GM21529 (cell line): ENCODE data around the gene EREG.

Source experiments
- ATAC-seq: cut with Tn5 transposase; IDR thresholded peaks from one replicate; pipeline ENCODE4 v1.9.1; 2021; ENCODE audit not compliant: unreplicated experiment

Gene EREG

GRCh38 chr4:74364652-74365491, at the start of gene EREG:
EREG (plus strand) TSS chr4:74365145; CDS start chr4:74365309, 164 bp downstream.
- ATAC-seq, result no peak

- no peak for ATAC-seq
Observed at GRCh38 chr4:74315376-74315775, 49.6 kb upstream of the EREG start.

GRCh38 chr4:74316397-74316796, 48.5 kb upstream of the EREG start:
- ATAC-seq, result no peak

- no peak for ATAC-seq
Observed at GRCh38 chr4:74317616-74318246, 47.2 kb upstream of the EREG start.

GRCh38 chr4:74318276-74318675, 46.7 kb upstream of the EREG start:
- ATAC-seq, result no peak

GRCh38 chr4:74319470-74319869, 45.5 kb upstream of the EREG start:
- no peak for ATAC-seq

GRCh38 chr4:74320559-74321118, 44.3 kb upstream of the EREG start:
- peak; percentile 82 for ATAC-seq

- ATAC-seq, result no peak
Observed at GRCh38 chr4:74322301-74322700, 42.6 kb upstream of the EREG start.

- no peak for ATAC-seq
Observed at GRCh38 chr4:74323663-74324062, 41.3 kb upstream of the EREG start.

- ATAC-seq, result no peak
Observed at GRCh38 chr4:74324262-74324661, 40.7 kb upstream of the EREG start.

- ATAC-seq, result no peak
Observed at GRCh38 chr4:74325886-74326285, 39.1 kb upstream of the EREG start.

- ATAC-seq, result no peak
Observed at GRCh38 chr4:74327762-74328161, 37.2 kb upstream of the EREG start.

- no peak for ATAC-seq
Observed at GRCh38 chr4:74328501-74328900, 36.4 kb upstream of the EREG start.

GRCh38 chr4:74329307-74329706, 35.6 kb upstream of the EREG start:
- no peak for ATAC-seq

- ATAC-seq, result no peak
Observed at GRCh38 chr4:74330295-74330750, 34.6 kb upstream of the EREG start.

GRCh38 chr4:74331252-74331651, 33.7 kb upstream of the EREG start:
- ATAC-seq, result no peak

- no peak for ATAC-seq
Observed at GRCh38 chr4:74331944-74332343, 33.0 kb upstream of the EREG start.

- no peak for ATAC-seq
Observed at GRCh38 chr4:74334636-74335035, 30.3 kb upstream of the EREG start.

GRCh38 chr4:74335341-74336021, 29.5 kb upstream of the EREG start:
- ATAC-seq, result peak; percentile 72

GRCh38 chr4:74338792-74339333, 26.1 kb upstream of the EREG start:
- ATAC-seq, result no peak

GRCh38 chr4:74339501-74339900, 25.4 kb upstream of the EREG start:
- no peak for ATAC-seq
